Memory B cell (primary cell): ENCODE results near the gene CCDC15.
A peak's percentile ranks its signal among the peaks of the same experiment; 100 is the strongest.
"Not testable (repeated sequence)": the region's sequence is repeated elsewhere in the genome, so short reads cannot be mapped to it uniquely, and the experiment has no call there.

Experiments used
- ATAC-seq: fragments of 150-1000 bp; cut with Tn5 transposase; 2 replicates; pipeline ENCODE4 v1.10.0; 2021; ENCODE audit warnings: low read depth, mild to moderate bottlenecking, moderate library complexity
- DNase-seq, 2 donors: peaks; one replicate each; pipeline ENCODE4 v3.0.0; 2022; ENCODE audit warnings: low spot score in 2 of 2
- H3K27ac Mint-ChIP-seq: one replicate; pipeline ENCODE4 v1.8.0; 2022; ENCODE audit warnings: mild to moderate bottlenecking, moderate library complexity, mixed read lengths
- H3K27me3 Mint-ChIP-seq: one replicate; pipeline ENCODE4 v1.8.0; 2022; ENCODE audit warnings: mixed read lengths
- H3K36me3 Mint-ChIP-seq: one replicate; pipeline ENCODE4 v1.8.0; 2022; ENCODE audit warnings: mild to moderate bottlenecking, mixed read lengths
- H3K4me1 Mint-ChIP-seq: one replicate; pipeline ENCODE4 v1.8.0; 2022; ENCODE audit warnings: mixed read lengths
- H3K4me3 Mint-ChIP-seq: one replicate; pipeline ENCODE4 v1.8.0; 2022; ENCODE audit warnings: mild to moderate bottlenecking, moderate library complexity, mixed read lengths
- H3K9me3 Mint-ChIP-seq: one replicate; pipeline ENCODE4 v1.8.0; 2022; ENCODE audit warnings: mixed read lengths

CCDC15 gene

GRCh38 chr11:124954590-124954955 lies 571 bp downstream of the CCDC15 start:
- no peak overlapping the region for H3K4me3 Mint-ChIP-seq
- no peaks in the 10 kb centered on the region for H3K27me3 Mint-ChIP-seq
- H3K9me3 Mint-ChIP-seq = no peaks in the 10 kb centered on the region
- peaks cover 2% of the 10 kb centered on the region for H3K36me3 Mint-ChIP-seq
- H3K27ac Mint-ChIP-seq = no peak overlapping the region
- H3K4me1 Mint-ChIP-seq = no peaks in the 10 kb centered on the region
- DNase-seq = no peak
- no peak for ATAC-seq

GRCh38 chr11:124955035-124955434 lies 1.0 kb downstream of the CCDC15 start:
- no peak overlapping the region for H3K27ac Mint-ChIP-seq
- ATAC-seq (no peak), DNase-seq (no peak)
- no peaks in the 10 kb centered on the region for H3K4me1 Mint-ChIP-seq
- no peaks in the 10 kb centered on the region for H3K9me3 Mint-ChIP-seq
- peaks cover 2% of the 10 kb centered on the region for H3K36me3 Mint-ChIP-seq
- no peaks in the 10 kb centered on the region for H3K27me3 Mint-ChIP-seq
- no peak overlapping the region for H3K4me3 Mint-ChIP-seq

- peak; percentile 89 for ATAC-seq
- no peak overlapping the region for H3K27ac Mint-ChIP-seq
- no peaks in the 10 kb centered on the region for H3K27me3 Mint-ChIP-seq
- no peaks in the 10 kb centered on the region for H3K36me3 Mint-ChIP-seq
- H3K9me3 Mint-ChIP-seq = no peaks in the 10 kb centered on the region
- H3K4me1 Mint-ChIP-seq = no peaks in the 10 kb centered on the region
- no peak overlapping the region for H3K4me3 Mint-ChIP-seq
- DNase-seq = peak in 1 of 2 donors; percentile 59
Observed at GRCh38 chr11:124961972-124962609, 8.1 kb downstream of the CCDC15 start.

GRCh38 chr11:124968197-124968596 lies 14.2 kb downstream of the CCDC15 start:
- not testable (repeated sequence) for DNase-seq, H3K36me3 Mint-ChIP-seq, H3K9me3 Mint-ChIP-seq, H3K27me3 Mint-ChIP-seq, ATAC-seq, H3K4me3 Mint-ChIP-seq, H3K4me1 Mint-ChIP-seq, H3K27ac Mint-ChIP-seq

GRCh38 chr11:124970925-124971324 lies 16.9 kb downstream of the CCDC15 start:
- Mint-ChIP-seq H3K27me3 (no peaks in the 10 kb centered on the region), H3K9me3 (no peaks in the 10 kb centered on the region), H3K36me3 (peaks cover 1% of the 10 kb centered on the region), H3K27ac (no peak overlapping the region), H3K4me3 (no peak overlapping the region), H3K4me1 (no peaks in the 10 kb centered on the region)
- DNase-seq (no peak), ATAC-seq (no peak)

GRCh38 chr11:124971810-124972209 lies 17.8 kb downstream of the CCDC15 start:
- DNase-seq = no peak
- Mint-ChIP-seq H3K27me3 (no peaks in the 10 kb centered on the region), H3K9me3 (no peaks in the 10 kb centered on the region), H3K4me3 (no peak overlapping the region), H3K36me3 (peaks cover 1% of the 10 kb centered on the region), H3K4me1 (no peaks in the 10 kb centered on the region), H3K27ac (no peak overlapping the region)
- no peak for ATAC-seq

GRCh38 chr11:124976531-124976930 lies 22.5 kb downstream of the CCDC15 start:
- DNase-seq (no peak), ATAC-seq (no peak)
- no peak overlapping the region for H3K4me3 Mint-ChIP-seq
- peaks cover 28% of the 10 kb centered on the region for H3K36me3 Mint-ChIP-seq
- no peaks in the 10 kb centered on the region for H3K27me3 Mint-ChIP-seq
- no peak overlapping the region for H3K27ac Mint-ChIP-seq
- H3K9me3 Mint-ChIP-seq = peaks cover 20% of the 10 kb centered on the region
- no peaks in the 10 kb centered on the region for H3K4me1 Mint-ChIP-seq

GRCh38 chr11:124977006-124977405 lies 23.0 kb downstream of the CCDC15 start:
- H3K4me1 Mint-ChIP-seq = no peaks in the 10 kb centered on the region
- H3K27ac Mint-ChIP-seq = no peak overlapping the region
- no peak overlapping the region for H3K4me3 Mint-ChIP-seq
- H3K9me3 Mint-ChIP-seq = peaks cover 22% of the 10 kb centered on the region
- DNase-seq = no peak
- H3K36me3 Mint-ChIP-seq = peaks cover 30% of the 10 kb centered on the region
- no peaks in the 10 kb centered on the region for H3K27me3 Mint-ChIP-seq
- no peak for ATAC-seq

- Mint-ChIP-seq H3K9me3 (peaks cover 29% of the 10 kb centered on the region), H3K36me3 (peaks cover 38% of the 10 kb centered on the region), H3K4me1 (no peaks in the 10 kb centered on the region), H3K27ac (no peak overlapping the region), H3K27me3 (no peaks in the 10 kb centered on the region), H3K4me3 (no peak overlapping the region)
- no peak for DNase-seq
- no peak for ATAC-seq
Observed at GRCh38 chr11:124978316-124978715, 24.3 kb downstream of the CCDC15 start.

- no peak for DNase-seq
- Mint-ChIP-seq H3K4me1 (no peaks in the 10 kb centered on the region), H3K4me3 (no peak overlapping the region), H3K9me3 (peaks cover 29% of the 10 kb centered on the region), H3K27me3 (no peaks in the 10 kb centered on the region), H3K27ac (no peak overlapping the region), H3K36me3 (peaks cover 38% of the 10 kb centered on the region)
- no peak for ATAC-seq
Observed at GRCh38 chr11:124982043-124982442, 28.0 kb downstream of the CCDC15 start.

- Mint-ChIP-seq H3K27ac (no peak overlapping the region), H3K9me3 (peaks cover 23% of the 10 kb centered on the region), H3K27me3 (no peaks in the 10 kb centered on the region), H3K4me1 (no peaks in the 10 kb centered on the region), H3K36me3 (peaks cover 38% of the 10 kb centered on the region), H3K4me3 (no peak overlapping the region)
- DNase-seq (no peak), ATAC-seq (no peak)
Observed at GRCh38 chr11:124983674-124984511, 29.9 kb downstream of the CCDC15 start.

- DNase-seq = no peak
- peaks cover 34% of the 10 kb centered on the region for H3K36me3 Mint-ChIP-seq
- no peak overlapping the region for H3K27ac Mint-ChIP-seq
- no peaks in the 10 kb centered on the region for H3K27me3 Mint-ChIP-seq
- H3K4me3 Mint-ChIP-seq = no peak overlapping the region
- ATAC-seq = no peak
- no peaks in the 10 kb centered on the region for H3K4me1 Mint-ChIP-seq
- H3K9me3 Mint-ChIP-seq = peaks cover 21% of the 10 kb centered on the region
Observed at GRCh38 chr11:124984512-124984854, 30.5 kb downstream of the CCDC15 start.

- no peak overlapping the region for H3K27ac Mint-ChIP-seq
- ATAC-seq (no peak), DNase-seq (no peak)
Observed at GRCh38 chr11:124987096-124987495, 33.1 kb downstream of the CCDC15 start.

GRCh38 chr11:124988063-124988462 lies 34.1 kb downstream of the CCDC15 start:
- no peak overlapping the region for H3K27ac Mint-ChIP-seq
- DNase-seq (no peak), ATAC-seq (no peak)
- peaks cover 13% of the 10 kb centered on the region for H3K36me3 Mint-ChIP-seq
- no peaks in the 10 kb centered on the region for H3K4me1 Mint-ChIP-seq
- H3K4me3 Mint-ChIP-seq = no peak overlapping the region
- no peaks in the 10 kb centered on the region for H3K27me3 Mint-ChIP-seq
- H3K9me3 Mint-ChIP-seq = peaks cover 2% of the 10 kb centered on the region

More at GRCh38 chr11:124987096-124987495, 33.1 kb downstream of the CCDC15 start:
- peaks cover 6% of the 10 kb centered on the region for H3K9me3 Mint-ChIP-seq
- H3K36me3 Mint-ChIP-seq = peaks cover 18% of the 10 kb centered on the region
- H3K4me1 Mint-ChIP-seq = no peaks in the 10 kb centered on the region
- no peaks in the 10 kb centered on the region for H3K27me3 Mint-ChIP-seq
- H3K4me3 Mint-ChIP-seq = no peak overlapping the region
